Fibroblast of lung (primary cell): ENCODE measurements around the gene CENPV. TPM values are rescaled to one million over a fixed set of nuclear protein-coding genes. Genes with fewer than 3 reads are reported as not detected.

ENCODE experiments used
- DNase-seq, 2 donors: peaks; one replicate each; pipeline versions ENCODE4 v3.0.0 to v3.0.0-alpha.2; 2010; ENCODE audit warnings: low read depth in 2 of 2
- H2AFZ ChIP-seq: 2 replicates; pipeline ENCODE4 v1.5.1; 2012; ENCODE audit warnings: low read length, control low read depth, inconsistent platforms
- H3K27ac ChIP-seq: 2 replicates; pipeline ENCODE4 v1.5.1; 2011; ENCODE audit warnings: low read length, control low read depth; ENCODE audit not compliant: insufficient read depth
- H3K27me3 ChIP-seq: 2 replicates; pipeline ENCODE4 v1.5.1; 2011; ENCODE audit warnings: mild to moderate bottlenecking, low read length; ENCODE audit not compliant: control insufficient read depth, insufficient read depth
- H3K36me3 ChIP-seq: 2 replicates; pipeline ENCODE4 v1.5.1; 2011; ENCODE audit warnings: low read length; ENCODE audit not compliant: control insufficient read depth, insufficient read depth
- H3K4me1 ChIP-seq: 2 replicates; pipeline ENCODE4 v1.5.1; 2011; ENCODE audit warnings: low read length; ENCODE audit not compliant: control insufficient read depth, insufficient read depth; ENCODE audit errors: extremely low read depth
- H3K4me2 ChIP-seq: 2 replicates; pipeline ENCODE4 v1.5.1; 2011; ENCODE audit warnings: low read length, control low read depth; ENCODE audit not compliant: insufficient read depth; ENCODE audit errors: extremely low read depth
- H3K4me3 ChIP-seq, 4 experiments: fragments of 200-600 bp in 1 of 4; sonication (generic) in 1 of 4; replicated peaks in 1 of 4; 2 replicates each; pipeline ENCODE4 v1.5.1; 2011 to 2016; ENCODE audit warnings: low read length in 4 of 4, low read depth in 3 of 4, mild to moderate bottlenecking in 3 of 4, control low read depth in 2 of 4, inconsistent platforms in 1 of 4, mixed read lengths in 1 of 4; ENCODE audit not compliant: insufficient read depth in 1 of 4; ENCODE audit errors: control extremely low read depth in 1 of 4
- H3K79me2 ChIP-seq: 2 replicates; pipeline ENCODE4 v1.5.1; 2012; ENCODE audit warnings: mild to moderate bottlenecking, low read length, inconsistent platforms; ENCODE audit not compliant: control insufficient read depth, insufficient read depth
- H3K9ac ChIP-seq: 2 replicates; pipeline ENCODE4 v1.5.1; 2011; ENCODE audit warnings: mild to moderate bottlenecking, low read length, control low read depth; ENCODE audit not compliant: insufficient read depth
- H3K9me3 ChIP-seq: 2 replicates; pipeline ENCODE4 v1.5.1; 2012; ENCODE audit warnings: low read depth, low read length; ENCODE audit not compliant: control insufficient read depth, insufficient read depth
- H4K20me1 ChIP-seq: 2 replicates; pipeline ENCODE4 v1.5.1; 2011; ENCODE audit warnings: low read length; ENCODE audit not compliant: control insufficient read depth, insufficient read depth; ENCODE audit errors: extremely low read depth
- CTCF ChIP-seq, 2 donors: IDR thresholded peaks in 1 of 2; conservative IDR thresholded peaks in 1 of 2; 1 replicate in 1 of 2; 2 replicates in 1 of 2; pipeline ENCODE4 v1.5.1; 2011 to 2012; ENCODE audit warnings: low read length in 2 of 2, control low read depth in 1 of 2, inconsistent platforms in 1 of 2, low read depth in 1 of 2, mild to moderate bottlenecking in 1 of 2
- EZH2 ChIP-seq: IDR thresholded peaks from 2 replicates; pipeline ENCODE4 v1.5.1; 2012; ENCODE audit warnings: low read length, control low read depth, mild to moderate bottlenecking; ENCODE audit errors: missing control alignments
- polyA plus RNA-seq, 2 donors: library from polyadenylated mRNA; depleted of rRNA in 1 of 2; stranded (reverse) in 1 of 2; unstranded in 1 of 2; fragments of >200 nt; gene quantifications; 2 replicates each; pipeline ENCODE4 v1.2.1, GENCODE V29; 2011 to 2012; ENCODE audit warnings: missing spikeins in 1 of 2
- total RNA-seq: library from RNA; depleted of rRNA; stranded (reverse); fragments of >200 nt; gene quantifications from 2 replicates; pipeline ENCODE4 v1.2.1, GENCODE V29; 2014

The CENPV gene
- total and polyA plus RNA-seq, 2 donors (not counting 1 experiment from before 2014, with no cell fraction given): 9.2 to 25.1 TPM

- Histone ChIP-seq H3K27me3 (no peaks in the 10 kb centered on the region), H4K20me1 (peaks cover 3% of the 10 kb centered on the region), H3K9ac (peak within 1 kb of the TSS; percentile 81), H3K4me1 (peaks cover 4% of the 10 kb centered on the region), H3K27ac (peak within 1 kb of the TSS; percentile 95), H3K4me3 (peak within 1 kb of the TSS; percentile 83 to 99 (median 93)), H3K36me3 (peaks cover 2% of the 10 kb centered on the region), H3K79me2 (peaks cover 27% of the 10 kb centered on the region), H2AFZ (peak within 1 kb of the TSS; percentile 95), H3K4me2 (peak within 1 kb of the TSS; percentile 88), H3K9me3 (no peaks in the 10 kb centered on the region)
- peak; percentile 99 for DNase-seq
- TF ChIP-seq EZH2: no peak
- TF ChIP-seq CTCF (conservative IDR thresholded peaks at IDR 0.05 in 1 of 2, IDR thresholded peaks at IDR 0.05 in 1 of 2; ENCODE audit: low read depth in 1 of 2, low read length in 2 of 2): no peak
Observed at GRCh38 chr17:16380640-16381495, 27.6 kb upstream of the CENPV start, which contains the start of gene UBB. UBB (plus strand) TSS chr17:16381091; CDS start chr17:16381908, 817 bp downstream.

- Histone ChIP-seq H3K4me2 (no peak overlapping the region), H3K9me3 (no peaks in the 10 kb centered on the region), H3K9ac (no peak overlapping the region), H3K27me3 (no peaks in the 10 kb centered on the region), H3K36me3 (peaks cover 2% of the 10 kb centered on the region), H3K4me3 (no peak overlapping the region), H4K20me1 (peaks cover 3% of the 10 kb centered on the region), H3K79me2 (peaks cover 27% of the 10 kb centered on the region), H2AFZ (no peak overlapping the region), H3K27ac (no peak overlapping the region), H3K4me1 (peaks cover 4% of the 10 kb centered on the region)
- no peak for TF ChIP-seq CTCF (conservative IDR thresholded peaks at IDR 0.05 in 1 of 2, IDR thresholded peaks at IDR 0.05 in 1 of 2; ENCODE audit: low read depth in 1 of 2, low read length in 2 of 2)
- TF ChIP-seq EZH2: no peak
- no peak for DNase-seq
Observed at GRCh38 chr17:16379654-16380053, 26.4 kb upstream of the CENPV start.

GRCh38 chr17:16378636-16379282 is 25.5 kb upstream of the CENPV start:
- Histone ChIP-seq H3K27ac (peak overlapping the region; percentile 0), H3K36me3 (peaks cover 2% of the 10 kb centered on the region), H3K9me3 (no peaks in the 10 kb centered on the region), H3K4me2 (no peak overlapping the region), H4K20me1 (peaks cover 3% of the 10 kb centered on the region), H3K4me3 (no peak overlapping the region), H3K27me3 (no peaks in the 10 kb centered on the region), H3K79me2 (peaks cover 26% of the 10 kb centered on the region), H2AFZ (no peak overlapping the region), H3K4me1 (peaks cover 4% of the 10 kb centered on the region), H3K9ac (no peak overlapping the region)
- TF ChIP-seq CTCF (conservative IDR thresholded peaks at IDR 0.05 in 1 of 2, IDR thresholded peaks at IDR 0.05 in 1 of 2; ENCODE audit: low read depth in 1 of 2, low read length in 2 of 2): no peak
- no peak for TF ChIP-seq EZH2
- no peak for DNase-seq
